ENCODE results near the gene MFSD2A.
"Not testable (repeated sequence)": the region's sequence is repeated elsewhere in the genome, so short reads cannot be mapped to it uniquely, and the experiment has no call there.

MFSD2A gene

DNA sequence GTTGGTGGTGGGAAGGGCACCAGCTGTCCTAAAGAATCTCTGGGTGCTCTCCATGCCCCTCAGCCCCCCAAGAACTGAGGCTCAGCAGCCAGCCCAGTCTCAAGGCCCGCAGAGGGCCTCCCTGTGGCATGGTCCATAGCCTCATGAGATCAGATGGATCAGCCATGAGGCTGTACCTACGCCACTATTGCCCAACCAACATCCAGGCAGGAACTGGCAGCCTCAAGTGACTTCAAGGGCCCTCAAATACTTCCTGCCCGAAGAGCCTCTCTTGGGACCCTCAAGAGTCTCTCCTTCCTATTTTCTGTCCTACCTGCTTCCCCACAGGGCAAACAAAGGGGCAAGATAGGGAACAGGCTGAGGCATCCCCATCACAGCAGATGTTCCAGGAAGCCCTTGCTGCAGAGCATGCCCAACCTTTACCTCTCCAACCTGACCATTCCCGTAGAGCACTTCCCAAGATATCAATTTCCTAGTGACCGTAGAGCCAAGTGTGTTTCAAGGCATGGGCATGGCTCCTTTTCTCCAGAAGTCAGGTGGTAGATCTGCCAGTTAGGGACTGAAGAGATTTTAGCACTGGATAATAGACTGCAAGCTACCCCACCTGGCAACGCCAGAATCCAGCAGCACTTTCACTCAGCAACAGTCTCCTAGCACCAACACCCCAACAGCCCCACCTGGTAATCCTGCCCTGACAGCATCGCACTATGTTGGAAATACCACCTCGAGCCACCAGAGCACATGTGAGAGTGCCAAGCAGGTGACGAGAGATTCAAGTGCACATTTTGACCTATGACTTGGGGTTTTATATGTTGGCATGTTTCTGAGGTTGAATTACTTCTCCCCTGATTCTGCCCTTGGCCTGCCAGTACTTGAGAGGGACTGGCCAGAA is 13.7 kb upstream of the MFSD2A start:
- DNase-seq (ENCODE audit: low spot score), result no peak

GRCh38 chr1:39943471-39944290 is 11.3 kb upstream of the MFSD2A start:
- DNase-seq (ENCODE audit: low spot score), result no peak

- DNase-seq (ENCODE audit: low spot score), result no peak
These were observed 10.4 kb upstream of the MFSD2A start for GRCh38 chr1:39944410-39945112.

- DNase-seq (ENCODE audit: low spot score), result no peak
These were observed 8.7 kb upstream of the MFSD2A start for GRCh38 chr1:39946216-39946615.

GRCh38 chr1:39947260-39947659 is 7.7 kb upstream of the MFSD2A start:
- DNase-seq (ENCODE audit: low spot score), result no peak

GRCh38 chr1:39949891-39950290 is 5.1 kb upstream of the MFSD2A start:
- no peak for DNase-seq (ENCODE audit: low spot score)

- DNase-seq (ENCODE audit: low spot score), result no peak
These were observed 3.0 kb upstream of the MFSD2A start for GRCh38 chr1:39951926-39952325.

GRCh38 chr1:39952359-39953110 is 2.4 kb upstream of the MFSD2A start:
- peak; percentile 88 for DNase-seq (ENCODE audit: low spot score)

- no peak for DNase-seq (ENCODE audit: low spot score)
These were observed 548 bp upstream of the MFSD2A start for GRCh38 chr1:39954324-39954869.

GRCh38 chr1:39955547-39956539 is 898 bp downstream of the MFSD2A start:
- no peak for DNase-seq (ENCODE audit: low spot score)

GRCh38 chr1:39957299-39958015 is 2.5 kb downstream of the MFSD2A start:
- no peak for DNase-seq (ENCODE audit: low spot score)

- no peak for DNase-seq (ENCODE audit: low spot score)
These were observed 3.7 kb downstream of the MFSD2A start for GRCh38 chr1:39958403-39959200.

GRCh38 chr1:39959651-39960333 is 4.8 kb downstream of the MFSD2A start:
- DNase-seq (ENCODE audit: low spot score), result no peak

DNA sequence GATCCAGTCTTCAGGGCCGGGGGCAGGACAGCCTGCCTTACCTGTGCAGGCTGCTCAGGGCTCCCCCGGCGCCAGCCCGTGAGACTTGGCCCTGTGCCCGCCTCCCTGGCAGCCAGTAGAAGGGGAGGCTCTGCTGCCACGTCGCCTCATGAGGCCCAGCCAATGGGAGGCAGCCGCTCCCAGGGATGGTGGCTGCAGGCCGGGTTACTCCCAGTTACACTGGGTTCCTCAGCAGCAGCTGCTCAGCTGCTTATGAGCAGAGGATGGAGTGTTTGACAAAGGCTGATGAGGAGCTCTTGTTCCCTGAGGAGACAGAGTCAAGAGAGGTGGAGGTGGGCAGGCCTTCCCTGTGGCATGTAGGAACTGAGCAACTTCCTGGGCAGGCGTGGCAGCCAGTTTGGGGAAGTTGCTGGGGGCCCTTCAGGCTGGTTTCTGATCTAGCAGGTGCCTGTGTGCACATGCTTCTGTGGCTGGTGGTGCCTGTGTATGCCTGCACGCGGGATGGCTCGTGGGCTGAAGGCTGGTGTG is 5.5 kb downstream of the MFSD2A start:
- DNase-seq (ENCODE audit: low spot score), result no peak

DNA sequence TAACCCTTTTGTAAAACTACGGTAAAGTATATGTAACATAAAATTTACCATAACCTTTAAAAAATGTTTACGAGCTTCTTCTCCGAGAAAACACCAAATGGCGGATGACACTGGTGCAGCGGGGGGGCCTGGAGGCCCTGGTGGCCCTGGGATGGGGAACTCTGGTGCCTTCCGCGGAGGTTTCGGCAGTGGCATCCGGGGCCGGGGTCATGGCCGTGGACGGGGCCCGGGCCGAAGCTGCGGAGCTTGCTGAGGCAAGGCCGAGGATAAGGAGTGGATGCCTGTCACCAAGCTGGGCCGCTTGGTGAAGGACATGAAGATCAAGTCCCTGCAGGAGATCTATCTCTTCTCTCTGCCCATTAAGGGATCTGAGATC is 7.5 kb downstream of the MFSD2A start:
- no peak for DNase-seq (ENCODE audit: low spot score)

- DNase-seq (ENCODE audit: low spot score), result not testable (repeated sequence)
These were observed 8.0 kb downstream of the MFSD2A start for GRCh38 chr1:39962964-39963363.

DNA sequence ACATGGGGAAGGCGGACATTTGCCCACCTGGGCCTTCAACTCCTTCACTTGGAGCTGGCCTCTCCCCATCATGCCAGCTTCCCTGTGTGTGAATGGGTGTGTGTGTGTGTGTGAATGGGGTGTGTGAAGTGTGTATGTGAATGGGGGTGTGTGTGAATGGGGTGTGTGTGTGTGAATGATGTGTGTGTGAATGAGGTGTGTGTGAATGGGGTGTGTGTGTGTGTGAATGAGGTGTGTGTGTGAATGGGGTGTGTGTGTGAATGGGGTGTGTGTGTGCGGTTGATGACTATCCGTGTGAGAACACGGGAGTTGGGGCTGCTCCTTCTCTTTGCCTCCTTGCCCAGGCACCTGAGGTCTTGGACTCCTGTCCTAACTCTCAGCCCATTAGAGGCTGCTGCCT is 9.6 kb downstream of the MFSD2A start:
- no peak for DNase-seq (ENCODE audit: low spot score)

DNA sequence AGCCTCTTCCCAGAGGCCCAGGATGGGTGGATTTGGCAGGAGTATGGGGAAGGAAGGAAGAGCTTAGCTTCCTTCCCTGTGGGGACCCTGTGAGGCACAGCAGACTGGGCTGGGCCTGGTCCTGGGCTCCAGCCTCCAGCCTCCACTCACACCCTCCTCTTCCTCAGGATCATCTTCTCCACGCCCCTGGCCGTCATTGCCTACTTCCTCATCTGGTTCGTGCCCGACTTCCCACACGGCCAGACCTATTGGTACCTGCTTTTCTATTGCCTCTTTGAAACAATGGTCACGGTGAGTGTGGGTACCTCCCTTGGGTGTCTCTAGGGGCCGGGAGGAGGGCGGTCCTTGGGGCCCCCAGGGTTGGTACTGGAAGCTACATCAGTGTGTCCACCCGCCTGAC is 10.1 kb downstream of the MFSD2A start:
- no peak for DNase-seq (ENCODE audit: low spot score)
